ENCODE data around the gene XPR1.

Gene XPR1

DNA sequence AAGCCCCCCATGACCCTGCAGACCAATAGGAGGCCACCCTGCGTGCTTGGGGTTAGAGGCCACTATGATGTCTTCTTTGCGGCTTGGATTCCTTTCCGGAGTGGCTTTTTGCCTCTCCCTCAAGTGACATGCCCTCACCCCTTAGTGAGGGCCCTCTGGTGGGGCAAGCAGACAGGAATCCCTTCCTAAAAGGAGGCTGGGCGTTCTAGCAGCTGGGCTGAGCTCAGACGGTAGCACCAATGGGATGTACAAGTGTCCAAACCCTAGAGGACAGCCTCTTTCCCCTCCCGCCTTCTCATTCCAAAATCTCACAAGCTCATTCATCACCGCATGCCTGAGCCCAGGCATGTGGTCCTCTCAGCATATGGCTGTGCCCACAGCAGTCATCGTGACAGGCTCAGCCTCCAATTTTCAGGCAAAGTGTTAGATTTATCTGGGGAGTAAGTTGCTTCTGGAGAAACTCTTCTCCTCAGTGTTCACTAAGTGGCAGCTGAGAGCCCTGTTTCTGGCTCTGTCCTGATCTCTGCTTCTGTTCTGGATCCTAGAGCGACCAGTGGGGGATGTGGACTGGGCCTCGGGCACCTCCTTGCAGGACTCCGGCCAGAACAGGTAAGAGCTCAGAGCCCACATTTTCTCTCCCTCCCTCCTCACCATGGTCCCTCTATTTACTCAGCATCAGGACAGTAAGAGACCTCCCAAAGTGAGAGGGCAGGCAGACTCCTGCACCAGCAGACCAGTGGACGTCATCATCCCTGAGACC, 285.7 kb downstream of the XPR1 start:
- no peak for DNase-seq (ENCODE audit: extremely low read depth, insufficient read length)

DNA sequence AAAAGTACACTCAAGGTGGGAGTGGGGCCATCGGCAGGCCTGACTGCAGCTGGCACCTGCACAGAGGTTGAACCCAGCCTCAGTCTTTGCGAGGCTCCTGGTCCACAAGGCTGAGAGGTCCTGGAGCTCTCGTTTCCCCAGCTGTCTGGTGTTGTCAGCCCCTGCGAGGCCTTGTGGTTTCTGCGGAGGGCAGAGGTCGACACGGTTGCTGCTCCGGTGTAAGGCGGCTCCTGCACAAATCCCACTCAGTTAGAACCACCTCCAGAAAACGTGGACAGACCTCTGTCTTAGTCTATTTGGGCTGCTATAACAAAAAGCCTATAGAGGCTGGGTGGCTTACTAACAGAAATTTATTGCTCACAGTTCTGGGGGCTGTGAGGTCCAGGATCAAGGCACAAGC, 286.7 kb downstream of the XPR1 start:
- no peak overlapping the region for H3K4me3 ChIP-seq (replicated peaks; ENCODE audit: low read depth, low read length)
- TF ChIP-seq, protein P1, sequence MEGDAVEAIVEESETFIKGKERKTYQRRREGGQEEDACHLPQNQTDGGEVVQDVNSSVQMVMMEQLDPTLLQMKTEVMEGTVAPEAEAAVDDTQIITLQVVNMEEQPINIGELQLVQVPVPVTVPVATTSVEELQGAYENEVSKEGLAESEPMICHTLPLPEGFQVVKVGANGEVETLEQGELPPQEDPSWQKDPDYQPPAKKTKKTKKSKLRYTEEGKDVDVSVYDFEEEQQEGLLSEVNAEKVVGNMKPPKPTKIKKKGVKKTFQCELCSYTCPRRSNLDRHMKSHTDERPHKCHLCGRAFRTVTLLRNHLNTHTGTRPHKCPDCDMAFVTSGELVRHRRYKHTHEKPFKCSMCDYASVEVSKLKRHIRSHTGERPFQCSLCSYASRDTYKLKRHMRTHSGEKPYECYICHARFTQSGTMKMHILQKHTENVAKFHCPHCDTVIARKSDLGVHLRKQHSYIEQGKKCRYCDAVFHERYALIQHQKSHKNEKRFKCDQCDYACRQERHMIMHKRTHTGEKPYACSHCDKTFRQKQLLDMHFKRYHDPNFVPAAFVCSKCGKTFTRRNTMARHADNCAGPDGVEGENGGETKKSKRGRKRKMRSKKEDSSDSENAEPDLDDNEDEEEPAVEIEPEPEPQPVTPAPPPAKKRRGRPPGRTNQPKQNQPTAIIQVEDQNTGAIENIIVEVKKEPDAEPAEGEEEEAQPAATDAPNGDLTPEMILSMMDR (IDR thresholded peaks at IDR 0.05; ENCODE audit: insufficient read depth, low read length, poor library complexity, severe bottlenecking), result no peak
- H3K27me3 ChIP-seq (replicated peaks; ENCODE audit: control insufficient read depth, insufficient read depth, low read length), result no peaks in the 10 kb centered on the region; the same call in 1 of the 2 replicates
- H3K36me3 ChIP-seq (ENCODE audit: control insufficient read depth, insufficient read depth, low read length), result no peaks in the 10 kb centered on the region
- DNase-seq (ENCODE audit: extremely low read depth, insufficient read length), result no peak

More for the DNA sequence above, 285.7 kb downstream of the XPR1 start:
- H3K36me3 ChIP-seq (ENCODE audit: control insufficient read depth, insufficient read depth, low read length), result no peaks in the 10 kb centered on the region
- TF ChIP-seq, protein P1 (IDR thresholded peaks at IDR 0.05; ENCODE audit: insufficient read depth, low read length, poor library complexity, severe bottlenecking), result no peak
- no peaks in the 10 kb centered on the region; the same call in 1 of the 2 replicates for H3K27me3 ChIP-seq (replicated peaks; ENCODE audit: control insufficient read depth, insufficient read depth, low read length)
- no peak overlapping the region for H3K4me3 ChIP-seq (replicated peaks; ENCODE audit: low read depth, low read length)

DNA sequence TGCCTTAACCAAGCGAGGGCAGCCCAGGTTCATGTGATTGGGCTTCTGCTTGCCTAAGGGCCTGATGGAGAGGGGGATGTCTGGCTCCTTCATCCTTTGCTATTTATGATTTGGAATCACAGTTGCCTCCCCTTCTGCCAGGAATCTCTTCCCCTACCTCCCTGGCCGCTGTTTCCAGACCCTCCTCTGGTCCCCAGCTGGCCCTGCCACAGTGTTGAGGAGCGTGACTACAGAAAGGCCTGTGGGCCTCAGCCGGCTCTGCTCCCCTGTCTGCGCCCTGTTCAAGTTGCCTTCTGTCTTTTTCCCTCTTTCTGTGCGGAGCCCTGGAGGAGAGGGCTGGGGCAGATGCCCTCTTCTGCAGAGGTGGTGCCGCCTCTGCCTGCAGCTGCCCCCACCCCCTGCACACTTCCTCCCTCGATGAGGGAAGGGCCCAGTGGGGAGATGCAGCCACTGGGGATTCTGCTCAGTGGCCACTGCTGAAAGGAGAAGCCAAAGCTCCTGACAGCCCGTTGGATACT, 287.4 kb downstream of the XPR1 start:
- Histone ChIP-seq H3K4me3 (replicated peaks; ENCODE audit: low read depth, low read length) (no peak overlapping the region), H3K27me3 (replicated peaks; ENCODE audit: control insufficient read depth, insufficient read depth, low read length) (no peaks in the 10 kb centered on the region; the same call in 1 of the 2 replicates), H3K36me3 (ENCODE audit: control insufficient read depth, insufficient read depth, low read length) (no peaks in the 10 kb centered on the region)
- TF ChIP-seq, protein P1 (IDR thresholded peaks at IDR 0.05; ENCODE audit: insufficient read depth, low read length, poor library complexity, severe bottlenecking), result no peak
- DNase-seq (ENCODE audit: extremely low read depth, insufficient read length), result no peak

DNA sequence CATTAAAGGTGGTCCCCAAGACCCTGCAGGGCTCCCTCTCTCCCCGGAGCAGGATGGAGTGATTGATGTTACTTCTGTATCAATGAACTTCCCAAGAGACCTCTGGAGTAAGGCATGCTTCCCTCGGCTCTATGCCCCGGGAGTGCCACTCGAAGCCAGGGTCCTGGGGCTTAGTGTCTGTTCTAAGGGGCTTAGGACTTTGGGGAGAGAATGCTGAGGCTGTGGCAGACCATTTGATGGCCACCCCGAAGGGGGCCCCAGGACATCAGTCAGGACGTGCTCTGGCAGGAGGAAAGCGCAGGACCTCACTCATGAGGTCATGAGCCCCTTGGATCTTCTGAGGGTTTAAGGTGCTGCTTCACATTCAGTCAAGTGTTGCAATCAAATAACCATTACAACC, 288.4 kb downstream of the XPR1 start:
- Histone ChIP-seq H3K36me3 (ENCODE audit: control insufficient read depth, insufficient read depth, low read length) (no peaks in the 10 kb centered on the region), H3K27me3 (replicated peaks; ENCODE audit: control insufficient read depth, insufficient read depth, low read length) (no peaks in the 10 kb centered on the region; the same call in 1 of the 2 replicates), H3K4me3 (replicated peaks; ENCODE audit: low read depth, low read length) (no peak overlapping the region)
- DNase-seq (ENCODE audit: extremely low read depth, insufficient read length), result no peak
- TF ChIP-seq, protein P1 (IDR thresholded peaks at IDR 0.05; ENCODE audit: insufficient read depth, low read length, poor library complexity, severe bottlenecking), result no peak

DNA sequence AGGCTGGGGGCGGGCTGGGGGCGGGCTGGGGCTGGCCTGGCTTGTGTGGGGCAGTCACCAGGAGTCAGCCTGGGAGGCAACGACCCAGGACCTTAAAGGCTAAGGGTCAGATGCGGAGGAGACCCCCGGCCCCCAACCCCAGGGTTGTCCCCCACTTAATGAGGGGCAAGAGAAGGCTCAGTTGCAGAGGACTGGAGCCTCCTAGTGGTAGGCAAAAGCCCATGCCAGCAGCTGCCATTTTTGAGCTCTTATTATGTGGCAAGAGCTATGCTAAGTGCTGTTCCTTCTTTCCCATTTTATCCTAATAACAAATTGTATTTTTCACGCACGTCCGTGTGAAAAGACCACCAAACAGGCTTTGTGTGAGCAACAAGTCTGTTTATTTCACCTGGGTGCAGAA, 288.9 kb downstream of the XPR1 start:
- Histone ChIP-seq H3K36me3 (ENCODE audit: control insufficient read depth, insufficient read depth, low read length) (no peaks in the 10 kb centered on the region), H3K4me3 (replicated peaks; ENCODE audit: low read depth, low read length) (no peak overlapping the region), H3K27me3 (replicated peaks; ENCODE audit: control insufficient read depth, insufficient read depth, low read length) (no peaks in the 10 kb centered on the region; the same call in 1 of the 2 replicates)
- no peak for DNase-seq (ENCODE audit: extremely low read depth, insufficient read length)
- TF ChIP-seq, protein P1 (IDR thresholded peaks at IDR 0.05; ENCODE audit: insufficient read depth, low read length, poor library complexity, severe bottlenecking), result peak; percentile 65
